Measurements from ENCODE around the gene PCDHB3.
"Not testable (repeated sequence)": the region's sequence is repeated elsewhere in the genome, so short reads cannot be mapped to it uniquely, and the experiment has no call there.

PCDHB3 gene

DNA sequence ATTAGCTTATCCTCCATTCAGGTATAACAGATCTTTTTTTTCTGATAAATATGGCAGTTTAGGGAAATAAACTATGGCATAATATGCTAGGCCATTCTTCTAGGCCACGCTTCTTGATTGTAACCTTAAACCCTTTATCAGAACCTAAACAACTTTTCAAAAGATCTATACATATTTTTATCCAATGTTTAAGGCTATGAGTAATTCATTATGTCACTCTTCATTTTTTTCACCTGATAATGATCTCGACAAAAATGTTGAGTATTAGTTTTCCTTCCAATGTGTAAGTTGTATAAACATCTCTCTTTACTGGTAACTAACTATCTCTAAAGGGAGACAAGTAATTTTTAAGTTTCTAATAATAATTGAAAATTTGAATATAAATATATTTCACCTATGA is 19.0 kb downstream of the PCDHB3 start:
- H3K4me2 ChIP-seq (ENCODE audit: low read length) = no peak overlapping the region
- H3K4me1 ChIP-seq (ENCODE audit: control insufficient read depth, low read length) = no peaks in the 10 kb centered on the region
- no peak for TF ChIP-seq EZH2phosphoT487 (IDR thresholded peaks at IDR 0.05; ENCODE audit: borderline replicate concordance, low read length)
- TF ChIP-seq CTCF (IDR thresholded peaks at IDR 0.05; ENCODE audit: low read depth, low read length, poor library complexity, severe bottlenecking) = no peak

DNA sequence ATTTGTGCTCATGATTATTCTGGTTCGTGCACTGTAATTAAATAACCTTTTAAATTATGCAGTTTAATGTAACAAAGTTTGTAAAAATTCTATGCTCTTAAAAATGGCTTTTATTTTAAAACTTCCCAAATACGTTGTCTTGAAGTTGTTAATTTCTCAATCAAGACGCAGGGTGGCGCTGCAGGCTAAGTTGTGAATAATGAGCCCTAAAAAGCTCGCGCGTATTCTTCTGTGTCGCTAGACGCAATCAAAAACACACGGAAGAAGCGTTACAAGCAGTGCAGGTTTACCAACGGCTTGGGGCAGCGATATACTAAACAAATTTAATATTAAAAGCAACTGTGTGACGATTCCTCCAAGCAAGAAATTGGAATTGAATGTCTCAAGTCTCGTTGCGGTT is 21.3 kb downstream of the PCDHB3 start, which contains the start of gene PCDHB4:
PCDHB4 (plus strand) TSS at position 256 of the 400 bp plus-strand sequence. CDS start 181 bp downstream, outside the sequence.
- no peaks in the 10 kb centered on the region for H3K9me2 ChIP-seq (replicated peaks; ENCODE audit: control insufficient read depth, low read length)
- no peaks in the 10 kb centered on the region; the same call in 1 of the 2 replicates for H3K9me3 ChIP-seq (ENCODE audit: control insufficient read depth, insufficient read depth, low read length)
- no peaks in the 10 kb centered on the region for H3K79me2 ChIP-seq (ENCODE audit: control insufficient read depth, low read length)
- no peaks in the 10 kb centered on the region for H4K20me1 ChIP-seq (ENCODE audit: control insufficient read depth, insufficient read depth, low read depth, low read length)
- H3K27me3 ChIP-seq (ENCODE audit: control insufficient read depth, low read length) = no peaks in the 10 kb centered on the region
- no peaks in the 10 kb centered on the region for H3K4me1 ChIP-seq (ENCODE audit: control insufficient read depth, low read length)
- no peaks in the 10 kb centered on the region for H3F3A ChIP-seq (ENCODE audit: control insufficient read depth, insufficient read depth)
- H3K4me2 ChIP-seq (ENCODE audit: low read length) = no peak within 1 kb of the TSS
- TF ChIP-seq CTCF (IDR thresholded peaks at IDR 0.05; ENCODE audit: low read depth, low read length, poor library complexity, severe bottlenecking) (no peak), EZH2phosphoT487 (IDR thresholded peaks at IDR 0.05; ENCODE audit: borderline replicate concordance, low read length) (no peak)
- H3K36me3 ChIP-seq (ENCODE audit: control insufficient read depth, low read length) = no peaks in the 10 kb centered on the region
- no peak within 1 kb of the TSS for H3K4me3 ChIP-seq (ENCODE audit: low read length)
- H3K27ac ChIP-seq (ENCODE audit: low read depth, low read length) = no peak within 1 kb of the TSS

More for the DNA sequence above, 19.0 kb downstream of the PCDHB3 start:
- H3K4me3 ChIP-seq (ENCODE audit: low read length) = no peak overlapping the region
- no peaks in the 10 kb centered on the region for H3F3A ChIP-seq (ENCODE audit: control insufficient read depth, insufficient read depth)
- no peaks in the 10 kb centered on the region for H3K79me2 ChIP-seq (ENCODE audit: control insufficient read depth, low read length)
- H3K9me3 ChIP-seq (ENCODE audit: control insufficient read depth, insufficient read depth, low read length) = no peaks in the 10 kb centered on the region; the same call in 1 of the 2 replicates
- no peaks in the 10 kb centered on the region for H3K27me3 ChIP-seq (ENCODE audit: control insufficient read depth, low read length)
- H3K27ac ChIP-seq (ENCODE audit: low read depth, low read length) = no peak overlapping the region
- H4K20me1 ChIP-seq (ENCODE audit: control insufficient read depth, insufficient read depth, low read depth, low read length) = no peaks in the 10 kb centered on the region
- no peaks in the 10 kb centered on the region for H3K9me2 ChIP-seq (replicated peaks; ENCODE audit: control insufficient read depth, low read length)
- H3K36me3 ChIP-seq (ENCODE audit: control insufficient read depth, low read length) = no peaks in the 10 kb centered on the region

GRCh38 chr5:141121985-141122384 is 21.7 kb downstream of the PCDHB3 start:
- Histone ChIP-seq H3K9me3 (ENCODE audit: control insufficient read depth, insufficient read depth, low read length) (no peaks in the 10 kb centered on the region), H3K9me2 (replicated peaks; ENCODE audit: control insufficient read depth, low read length) (no peaks in the 10 kb centered on the region), H3K79me2 (ENCODE audit: control insufficient read depth, low read length) (no peaks in the 10 kb centered on the region), H3K4me3 (ENCODE audit: low read length) (no peak overlapping the region), H3F3A (ENCODE audit: control insufficient read depth, insufficient read depth) (no peaks in the 10 kb centered on the region), H3K4me1 (ENCODE audit: control insufficient read depth, low read length) (no peaks in the 10 kb centered on the region), H3K36me3 (ENCODE audit: control insufficient read depth, low read length) (no peaks in the 10 kb centered on the region), H3K27ac (ENCODE audit: low read depth, low read length) (no peak overlapping the region), H4K20me1 (ENCODE audit: control insufficient read depth, insufficient read depth, low read depth, low read length) (no peaks in the 10 kb centered on the region), H3K27me3 (ENCODE audit: control insufficient read depth, low read length) (no peaks in the 10 kb centered on the region), H3K4me2 (ENCODE audit: low read length) (no peak overlapping the region)
- TF ChIP-seq EZH2phosphoT487 (IDR thresholded peaks at IDR 0.05; ENCODE audit: borderline replicate concordance, low read length) (no peak), CTCF (IDR thresholded peaks at IDR 0.05; ENCODE audit: low read depth, low read length, poor library complexity, severe bottlenecking) (no peak)

DNA sequence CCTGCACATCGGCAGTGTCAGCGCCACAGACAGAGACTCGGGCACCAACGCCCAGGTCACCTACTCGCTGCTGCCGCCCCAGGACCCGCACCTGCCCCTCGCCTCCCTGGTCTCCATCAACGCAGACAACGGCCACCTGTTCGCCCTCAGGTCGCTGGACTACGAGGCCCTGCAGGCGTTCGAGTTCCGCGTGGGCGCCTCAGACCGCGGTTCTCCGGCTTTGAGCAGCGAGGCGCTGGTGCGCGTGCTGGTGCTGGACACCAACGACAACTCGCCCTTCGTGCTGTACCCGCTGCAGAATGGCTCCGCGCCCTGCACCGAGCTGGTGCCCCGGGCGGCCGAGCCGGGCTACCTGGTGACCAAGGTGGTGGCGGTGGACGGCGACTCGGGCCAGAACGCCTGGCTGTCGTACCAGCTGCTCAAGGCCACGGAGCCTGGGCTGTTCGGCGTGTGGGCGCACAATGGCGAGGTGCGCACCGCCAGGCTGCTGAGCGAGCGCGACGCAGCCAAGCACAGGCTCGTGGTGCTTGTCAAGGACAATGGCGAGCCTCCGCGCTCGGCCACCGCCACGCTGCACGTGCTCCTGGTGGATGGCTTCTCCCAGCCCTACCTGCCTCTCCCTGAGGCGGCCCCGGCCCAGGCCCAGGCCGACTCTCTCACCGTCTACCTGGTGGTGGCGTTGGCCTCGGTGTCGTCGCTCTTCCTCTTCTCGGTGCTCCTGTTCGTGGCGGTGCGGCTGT is 23.3 kb downstream of the PCDHB3 start:
- not testable (repeated sequence) for H4K20me1 ChIP-seq (ENCODE audit: control insufficient read depth, insufficient read depth, low read depth, low read length); H3K27me3 ChIP-seq (ENCODE audit: control insufficient read depth, low read length); H3K4me1 ChIP-seq (ENCODE audit: control insufficient read depth, low read length); H3K79me2 ChIP-seq (ENCODE audit: control insufficient read depth, low read length); H3K36me3 ChIP-seq (ENCODE audit: control insufficient read depth, low read length); H3K4me3 ChIP-seq (ENCODE audit: low read length); H3K27ac ChIP-seq (ENCODE audit: low read depth, low read length); H3K9me2 ChIP-seq (replicated peaks; ENCODE audit: control insufficient read depth, low read length); H3K4me2 ChIP-seq (ENCODE audit: low read length); H3F3A ChIP-seq (ENCODE audit: control insufficient read depth, insufficient read depth); H3K9me3 ChIP-seq (ENCODE audit: control insufficient read depth, insufficient read depth, low read length)
